Left ventricle myocardium inferior (tissue), 1 donor: ENCODE results near the gene ARFRP1. TPM values are rescaled to one million over a fixed set of nuclear protein-coding genes. Genes with fewer than 3 reads are reported as not detected.
"Not testable (repeated sequence)": the region's sequence is repeated elsewhere in the genome, so short reads cannot be mapped to it uniquely, and the experiment has no call there.

Source experiments
- DNase-seq: peaks from one replicate; pipeline ENCODE4 v3.0.0-alpha.2; 2020
- H3K27ac ChIP-seq: fragments of 200-600 bp; replicated peaks from 2 replicates; pipeline ENCODE4 v1.8.0; 2021
- H3K27me3 ChIP-seq: fragments of 200-600 bp; 2 replicates; pipeline ENCODE4 v1.8.0; 2021; ENCODE audit warnings: low read depth
- H3K36me3 ChIP-seq: fragments of 200-600 bp; 2 replicates; pipeline ENCODE4 v1.8.0; 2021
- H3K4me1 ChIP-seq: fragments of 200-600 bp; 2 replicates; pipeline ENCODE4 v1.8.0; 2021
- H3K4me3 ChIP-seq: fragments of 200-600 bp; 2 replicates; pipeline ENCODE4 v1.8.0; 2021; ENCODE audit warnings: mild to moderate bottlenecking, moderate library complexity
- H3K9me3 ChIP-seq: fragments of 200-600 bp; replicated peaks from 2 replicates; pipeline ENCODE4 v1.8.0; 2021
- CTCF ChIP-seq: fragments of 200-600 bp; IDR thresholded peaks from 2 replicates; pipeline ENCODE4 v1.8.0; 2021; ENCODE audit warnings: antibody characterized with exemption, mild to moderate bottlenecking, borderline replicate concordance
- intact Hi-C: fragments of 100-400 bp; cut with micrococcal nuclease; formaldehyde crosslinking; loops from one replicate; pipeline ENCODE4 v1.11.0; 2022
- total RNA-seq: library from RNA; stranded (reverse); fragmentation: NEBNext Ultra II Directional; extraction: Animal tissue kit (Norgen Biotek cat#: 25700); gene quantifications from one replicate; pipeline ENCODE4 v1.2.1, GENCODE V29; 2021
- donor health status: DM: no; HTN: yes; CAD: no; lungs with severe emphysema.

Gene ARFRP1
- total RNA-seq, 1 donor from 2014 or later: 37.1 TPM

- Histone ChIP-seq H3K4me3 (no peak overlapping the region), H3K27ac (no peak overlapping the region), H3K36me3 (no peaks in the 10 kb centered on the region), H3K27me3 (peaks cover 14% of the 10 kb centered on the region), H3K9me3 (no peaks in the 10 kb centered on the region), H3K4me1 (peaks cover 54% of the 10 kb centered on the region)
- no peak for DNase-seq
- TF ChIP-seq CTCF: no peak
- intact Hi-C loops: no loop called here
Observed at GRCh38 chr20:63655249-63655648, 52.5 kb downstream of the ARFRP1 start.

- Histone ChIP-seq H3K27ac (peak overlapping the region; percentile 78), H3K4me3 (peak overlapping the region; percentile 70), H3K9me3 (no peaks in the 10 kb centered on the region), H3K27me3 (peaks cover 14% of the 10 kb centered on the region), H3K4me1 (peaks cover 47% of the 10 kb centered on the region), H3K36me3 (no peaks in the 10 kb centered on the region)
- intact Hi-C loops: no loop called here
- no peak for TF ChIP-seq CTCF
- no peak for DNase-seq
Observed at GRCh38 chr20:63653974-63654668, 53.7 kb downstream of the ARFRP1 start.

GRCh38 chr20:63653041-63653973 is 54.5 kb downstream of the ARFRP1 start, which contains the start of gene STMN3:
Gene STMN3 (minus strand): TSS chr20:63653424. CDS start chr20:63653345, 79 bp downstream.
- no peaks in the 10 kb centered on the region for H3K36me3 ChIP-seq
- H3K4me1 ChIP-seq: peaks cover 43% of the 10 kb centered on the region
- H3K4me3 ChIP-seq: peak within 1 kb of the TSS; percentile 70
- peak within 1 kb of the TSS; percentile 78 for H3K27ac ChIP-seq
- intact Hi-C loops: no loop called here
- DNase-seq: peak; percentile 89
- peaks cover 14% of the 10 kb centered on the region for H3K27me3 ChIP-seq
- no peak for TF ChIP-seq CTCF
- no peaks in the 10 kb centered on the region for H3K9me3 ChIP-seq

GRCh38 chr20:63652192-63652980 is 55.4 kb downstream of the ARFRP1 start:
- H3K36me3 ChIP-seq: no peaks in the 10 kb centered on the region
- H3K4me3 ChIP-seq: peak overlapping the region; percentile 70
- no peak for TF ChIP-seq CTCF
- H3K4me1 ChIP-seq: peaks cover 36% of the 10 kb centered on the region
- H3K9me3 ChIP-seq: no peaks in the 10 kb centered on the region
- H3K27ac ChIP-seq: peak overlapping the region; percentile 63
- DNase-seq: peak; percentile 48
- peaks cover 14% of the 10 kb centered on the region for H3K27me3 ChIP-seq
- intact Hi-C loops: no loop called here

- H3K4me3 ChIP-seq: peak overlapping the region; percentile 70
- no peak for DNase-seq
- no peaks in the 10 kb centered on the region for H3K9me3 ChIP-seq
- peak overlapping the region; percentile 63 for H3K27ac ChIP-seq
- no peaks in the 10 kb centered on the region for H3K36me3 ChIP-seq
- no peak for TF ChIP-seq CTCF
- intact Hi-C loops: no loop called here
- peaks cover 14% of the 10 kb centered on the region for H3K27me3 ChIP-seq
- H3K4me1 ChIP-seq: peaks cover 31% of the 10 kb centered on the region
Observed at GRCh38 chr20:63651942-63652191, 55.9 kb downstream of the ARFRP1 start.

GRCh38 chr20:63650486-63650885 is 57.3 kb downstream of the ARFRP1 start:
- peaks cover 14% of the 10 kb centered on the region for H3K27me3 ChIP-seq
- intact Hi-C loops: not testable (repeated sequence)

More at GRCh38 chr20:63650486-63650885, 57.3 kb downstream of the ARFRP1 start:
- not testable (repeated sequence) for H3K36me3 ChIP-seq, H3K27ac ChIP-seq, DNase-seq, H3K4me3 ChIP-seq, H3K9me3 ChIP-seq
- peaks cover 31% of the 10 kb centered on the region for H3K4me1 ChIP-seq
